Prostate gland (tissue), 2 donors: ENCODE results near the gene WAC.

ENCODE experiments used
- CTCF ChIP-seq, 4 experiments: fragments of 200-600 bp in 2 of 4; fragments of 450-650 bp in 2 of 4; sonication (generic) in 2 of 4; IDR thresholded peaks; 1 replicate in 3 of 4; 2 replicates in 1 of 4; pipeline ENCODE4 v1.5.1; 2016 to 2019; ENCODE audit warnings: antibody characterized with exemption in 4 of 4, mild to moderate bottlenecking in 2 of 4, moderate library complexity in 2 of 4
- POLR2A ChIP-seq: fragments of 450-650 bp; IDR thresholded peaks from one replicate; pipeline ENCODE4 v1.6.1; 2016; ENCODE audit warnings: antibody characterized with exemption, mild to moderate bottlenecking

- no peak for TF ChIP-seq CTCF (IDR thresholded peaks at IDR 0.05)
- no peak for TF ChIP-seq POLR2A
Measured at GRCh38 chr10:28542728-28543127, 9.8 kb downstream of the WAC start.
